Trophoblast cell (in vitro differentiated cells and primary cell): ENCODE results near the gene BTG2. TPM values are rescaled to one million over a fixed set of nuclear protein-coding genes. Genes with fewer than 3 reads are reported as not detected.
A peak's percentile ranks its signal among the peaks of the same experiment; 100 is the strongest.
"Not testable (repeated sequence)": the region's sequence is repeated elsewhere in the genome, so short reads cannot be mapped to it uniquely, and the experiment has no call there.

Source experiments
- DNase-seq, 2 donors: peaks; one replicate each; pipeline ENCODE4 v3.0.0-alpha.2; 2016
- H2AFZ ChIP-seq: 2 replicates; pipeline ENCODE4 v1.6.1; 2013; ENCODE audit warnings: low read length, moderate library complexity, mild to moderate bottlenecking; ENCODE audit not compliant: insufficient read depth, poor library complexity
- H2AK5ac ChIP-seq: 2 replicates; pipeline ENCODE4 v1.6.1; 2013; ENCODE audit warnings: mild to moderate bottlenecking, low read length
- H2BK120ac ChIP-seq: 2 replicates; pipeline ENCODE4 v1.6.1; 2013; ENCODE audit warnings: low read length, mild to moderate bottlenecking, moderate library complexity; ENCODE audit not compliant: insufficient read depth, poor library complexity
- H2BK12ac ChIP-seq: 2 replicates; pipeline ENCODE4 v1.6.1; 2013; ENCODE audit warnings: mild to moderate bottlenecking, low read length, moderate library complexity
- H2BK5ac ChIP-seq: 2 replicates; pipeline ENCODE4 v1.6.1; 2013; ENCODE audit warnings: low read length, low read depth, moderate library complexity, mild to moderate bottlenecking; ENCODE audit not compliant: poor library complexity
- H3K14ac ChIP-seq: 2 replicates; pipeline ENCODE4 v1.6.1; 2013; ENCODE audit warnings: mild to moderate bottlenecking, low read length
- H3K18ac ChIP-seq: 2 replicates; pipeline ENCODE4 v1.6.1; 2013; ENCODE audit warnings: mild to moderate bottlenecking, low read length
- H3K23ac ChIP-seq: 2 replicates; pipeline ENCODE4 v1.6.1; 2013; ENCODE audit warnings: low read length
- H3K27ac ChIP-seq: 2 replicates; pipeline ENCODE4 v1.5.1; 2013; ENCODE audit warnings: low read depth, mild to moderate bottlenecking, inconsistent platforms, low read length, moderate library complexity
- H3K27me3 ChIP-seq: 2 replicates; pipeline ENCODE4 v1.6.1; 2013; ENCODE audit warnings: inconsistent platforms, mild to moderate bottlenecking, low read length, moderate library complexity; ENCODE audit not compliant: insufficient read depth
- H3K36me3 ChIP-seq, 2 experiments: 1 replicate in 1 of 2; 2 replicates in 1 of 2; pipeline ENCODE4 v1.6.1; 2013; ENCODE audit warnings: low read length in 2 of 2, mild to moderate bottlenecking in 2 of 2, moderate library complexity in 1 of 2; ENCODE audit not compliant: insufficient read depth in 2 of 2, control insufficient read depth in 1 of 2
- H3K4ac ChIP-seq: 2 replicates; pipeline ENCODE4 v1.6.1; 2013; ENCODE audit warnings: low read depth, mild to moderate bottlenecking, low read length, moderate library complexity
- H3K4me1 ChIP-seq, 2 experiments: 1 replicate in 1 of 2; 2 replicates in 1 of 2; pipeline ENCODE4 v1.6.1; 2013; ENCODE audit warnings: low read length in 2 of 2, mild to moderate bottlenecking in 2 of 2, moderate library complexity in 1 of 2; ENCODE audit not compliant: insufficient read depth in 2 of 2, control insufficient read depth in 1 of 2
- H3K4me2 ChIP-seq: 2 replicates; pipeline ENCODE4 v1.6.1; 2013; ENCODE audit warnings: inconsistent platforms, mild to moderate bottlenecking, low read length, moderate library complexity
- H3K4me3 ChIP-seq: 2 replicates; pipeline ENCODE4 v1.5.1; 2013; ENCODE audit warnings: mild to moderate bottlenecking, low read depth, low read length, inconsistent platforms
- H3K79me1 ChIP-seq: one replicate; pipeline ENCODE4 v1.6.1; 2013; ENCODE audit warnings: low read length
- H3K79me2 ChIP-seq: 2 replicates; pipeline ENCODE4 v1.6.1; 2013; ENCODE audit warnings: low read length, mild to moderate bottlenecking; ENCODE audit not compliant: control insufficient read depth, insufficient read depth, poor library complexity
- H3K9ac ChIP-seq: 2 replicates; pipeline ENCODE4 v1.6.1; 2013; ENCODE audit warnings: mild to moderate bottlenecking, low read length
- H3K9me3 ChIP-seq: 2 replicates; pipeline ENCODE4 v1.6.1; 2013; ENCODE audit warnings: low read depth, mild to moderate bottlenecking, control low read depth, inconsistent platforms, low read length; ENCODE audit not compliant: insufficient read depth
- H4K12ac ChIP-seq: 2 replicates; pipeline ENCODE4 v1.6.1; 2013; ENCODE audit warnings: low read depth, mild to moderate bottlenecking, low read length, moderate library complexity
- H4K8ac ChIP-seq: 2 replicates; pipeline ENCODE4 v1.6.1; 2013; ENCODE audit warnings: low read depth, mild to moderate bottlenecking, low read length, moderate library complexity
- H4K91ac ChIP-seq: one replicate; pipeline ENCODE4 v1.6.1; 2013; ENCODE audit warnings: low read depth, mild to moderate bottlenecking, low read length, moderate library complexity
- WGBS: extraction: QIAGEN DNeasy Blood & Tissue Kit; methylation state at CpG from one replicate; pipeline ENCODE4 v1.1.7; 2013; ENCODE audit warnings: missing lambda C conversion rate; ENCODE audit not compliant: insufficient read length, insufficient coverage; ENCODE audit errors: extremely low coverage; 5-methylcytosine and 5-hydroxymethylcytosine counted together
- polyA plus RNA-seq: library from polyadenylated mRNA; stranded (reverse); fragments of 200-250 nt; gene quantifications from 2 replicates; pipeline ENCODE4 v1.2.3, GENCODE V29; 2013

BTG2 gene
- 28.9 and 30.4 TPM in 2 replicates for polyA plus RNA-seq

- Histone ChIP-seq H3K79me2 (peaks cover 10% of the 10 kb centered on the region), H3K4ac (peak within 1 kb of the TSS; percentile 87), H3K9me3 (no peaks in the 10 kb centered on the region), H2BK5ac (peak within 1 kb of the TSS; percentile 63), H3K27me3 (no peaks in the 10 kb centered on the region), H3K36me3 (peaks cover 4 to 6% of the 10 kb centered on the region in 2 experiments), H2AK5ac (peak within 1 kb of the TSS; percentile 81), H3K9ac (peak within 1 kb of the TSS; percentile 84), H3K4me3 (peak within 1 kb of the TSS; percentile 85), H4K8ac (peak within 1 kb of the TSS; percentile 96), H3K27ac (no peak within 1 kb of the TSS), H3K23ac (no peak within 1 kb of the TSS), H3K14ac (peak within 1 kb of the TSS; percentile 82), H2BK120ac (peak within 1 kb of the TSS; percentile 82), H3K4me1 (peaks cover 14 to 20% of the 10 kb centered on the region in 2 experiments), H4K91ac (peak within 1 kb of the TSS; percentile 79), H3K4me2 (peak within 1 kb of the TSS; percentile 89), H2AFZ (peak within 1 kb of the TSS; percentile 61), H2BK12ac (peak within 1 kb of the TSS; percentile 15), H4K12ac (peak within 1 kb of the TSS; percentile 71), H3K18ac (peak within 1 kb of the TSS; percentile 90), H3K79me1 (peaks cover 15% of the 10 kb centered on the region)
- DNase-seq, result peak; percentile 93 to 95
- no CpG with 5 or more reads among the region's 79 CpGs for WGBS
These were observed at the start of gene BTG2 for GRCh38 chr1:203304919-203305808. Gene BTG2, plus strand, starts transcription at chr1:203305519. Its CDS starts 88 bp downstream, at chr1:203305607.

GRCh38 chr1:203256636-203257035 lies 48.7 kb upstream of the BTG2 start:
- H3K14ac ChIP-seq, H3K9me3 ChIP-seq, H2BK5ac ChIP-seq, H3K4me1 ChIP-seq, DNase-seq, H3K27ac ChIP-seq, H3K79me1 ChIP-seq, H3K4me2 ChIP-seq, H3K9ac ChIP-seq, H2BK12ac ChIP-seq, H3K23ac ChIP-seq, H4K8ac ChIP-seq, H2AK5ac ChIP-seq, H4K12ac ChIP-seq, H3K18ac ChIP-seq, H2BK120ac ChIP-seq, H4K91ac ChIP-seq, H3K79me2 ChIP-seq, H3K36me3 ChIP-seq, H3K4me3 ChIP-seq, H3K27me3 ChIP-seq, H2AFZ ChIP-seq, H3K4ac ChIP-seq: not testable (repeated sequence)
- no CpG with 5 or more reads among the region's 9 CpGs for WGBS

DNA sequence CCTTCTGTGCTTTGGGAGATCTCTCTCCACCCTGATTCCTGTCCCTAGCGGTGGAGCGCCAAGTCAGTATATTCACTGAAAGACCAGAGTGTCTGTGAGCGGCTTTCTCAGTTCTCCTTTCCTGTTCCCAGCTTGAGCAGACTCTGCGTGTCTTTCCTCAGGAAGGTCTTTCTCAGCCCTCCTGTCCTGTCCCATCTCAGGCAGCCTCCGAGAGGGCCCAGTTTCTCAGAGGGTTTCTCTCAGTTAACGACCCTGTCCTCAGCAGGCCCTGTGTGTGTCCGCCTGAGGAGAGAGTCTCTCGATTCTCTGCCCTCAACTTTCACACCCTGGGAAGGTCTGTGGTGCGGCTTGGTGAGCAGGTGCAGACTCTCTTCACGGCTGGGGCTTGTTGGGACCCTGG lies 41.8 kb upstream of the BTG2 start:
- no peak overlapping the region for H4K12ac ChIP-seq
- DNase-seq, result no peak

GRCh38 chr1:203264052-203264501 lies 41.2 kb upstream of the BTG2 start:
- Histone ChIP-seq H3K27me3 (no peaks in the 10 kb centered on the region), H3K23ac (no peak overlapping the region), H2AK5ac (no peak overlapping the region), H2BK5ac (no peak overlapping the region), H2BK120ac (no peak overlapping the region), H3K79me2 (no peaks in the 10 kb centered on the region), H3K9me3 (no peaks in the 10 kb centered on the region), H3K36me3 (no peaks in the 10 kb centered on the region), H3K4me1 (peaks cover 6% of the 10 kb centered on the region in 2 experiments), H2BK12ac (no peak overlapping the region), H2AFZ (no peak overlapping the region), H4K12ac (no peak overlapping the region), H3K9ac (no peak overlapping the region), H4K8ac (no peak overlapping the region), H3K79me1 (peaks cover 2% of the 10 kb centered on the region), H3K4me2 (no peak overlapping the region), H3K14ac (no peak overlapping the region), H3K4me3 (no peak overlapping the region), H4K91ac (no peak overlapping the region), H3K18ac (no peak overlapping the region), H3K27ac (no peak overlapping the region), H3K4ac (no peak overlapping the region)
- no CpG with 5 or more reads among the region's 6 CpGs for WGBS
- DNase-seq, result no peak

More for the DNA sequence above, 41.8 kb upstream of the BTG2 start:
- no peak overlapping the region for H3K18ac ChIP-seq
- no peaks in the 10 kb centered on the region for H3K36me3 ChIP-seq
- WGBS, result no CpG with 5 or more reads among the region's 10 CpGs
- no peak overlapping the region for H3K23ac ChIP-seq
- no peak overlapping the region for H3K9ac ChIP-seq
- H3K4me1 ChIP-seq, result peaks cover 2 to 3% of the 10 kb centered on the region in 2 experiments
- no peak overlapping the region for H2AFZ ChIP-seq
- no peak overlapping the region for H3K14ac ChIP-seq
- H2AK5ac ChIP-seq, result no peak overlapping the region
- no peak overlapping the region for H3K4me3 ChIP-seq
- H2BK12ac ChIP-seq, result no peak overlapping the region
- no peak overlapping the region for H4K8ac ChIP-seq
- H3K4ac ChIP-seq, result no peak overlapping the region
- H2BK120ac ChIP-seq, result no peak overlapping the region
- H3K9me3 ChIP-seq, result no peaks in the 10 kb centered on the region
- no peak overlapping the region for H3K4me2 ChIP-seq
- peaks cover 2% of the 10 kb centered on the region for H3K79me1 ChIP-seq
- no peaks in the 10 kb centered on the region for H3K79me2 ChIP-seq
- H4K91ac ChIP-seq, result no peak overlapping the region
- no peaks in the 10 kb centered on the region for H3K27me3 ChIP-seq
- no peak overlapping the region for H3K27ac ChIP-seq
- no peak overlapping the region for H2BK5ac ChIP-seq
